Colonic mucosa (tissue), 4 donors: ENCODE results near the gene FUBP3. TPM values are rescaled to one million over a fixed set of nuclear protein-coding genes. Genes with fewer than 3 reads are reported as not detected.

Source experiments
- DNase-seq: peaks from one replicate; pipeline ENCODE4 v3.0.0-alpha.2; 2020
- H3K27ac ChIP-seq: fragments of 200-600 bp; one replicate; pipeline ENCODE4 v1.8.0; 2021
- H3K27me3 ChIP-seq: fragments of 200-600 bp; one replicate; pipeline ENCODE4 v1.8.0; 2021
- H3K36me3 ChIP-seq: fragments of 200-600 bp; one replicate; pipeline ENCODE4 v1.8.0; 2021
- H3K4me1 ChIP-seq: fragments of 200-600 bp; one replicate; pipeline ENCODE4 v1.8.0; 2021; ENCODE audit warnings: mild to moderate bottlenecking
- H3K4me3 ChIP-seq: fragments of 200-600 bp; one replicate; pipeline ENCODE4 v1.8.0; 2021
- H3K9ac ChIP-seq, 2 donors: one replicate each; pipeline ENCODE4 v1.7.0; 2013; ENCODE audit warnings: control low read depth in 2 of 2, low read depth in 2 of 2, low read length in 2 of 2
- H3K9me3 ChIP-seq: fragments of 200-600 bp; one replicate; pipeline ENCODE4 v1.8.0; 2021
- CTCF ChIP-seq: fragments of 200-600 bp; IDR thresholded peaks from one replicate; pipeline ENCODE4 v1.8.0; 2022; ENCODE audit warnings: antibody characterized with exemption, mild to moderate bottlenecking
- intact Hi-C: fragments of 100-400 bp; cut with DNase I; formaldehyde crosslinking; loops from one replicate; pipeline ENCODE4 v1.14.1; 2022
- total RNA-seq, 2 donors: library from RNA; stranded (reverse); fragmentation: NEBNext Ultra II Directional in 1 of 2; extraction: Animal tissue kit (Norgen Biotek cat#: 25700) in 1 of 2; gene quantifications; one replicate each; pipeline ENCODE4 v1.2.1, GENCODE V29; 2021
- donor health status: healthy.
- donor health status: DM: no; HTN: no; CAD: no.
- donor health status: DM: no; HTN: no; CAD: no.

Gene FUBP3
- total RNA-seq, 2 donors from 2014 or later = 44.7 to 50.0 TPM

- H3K36me3 ChIP-seq = no peaks in the 10 kb centered on the region
Measured at GRCh38 chr9:130598188-130598587, 18.8 kb downstream of the FUBP3 start.

GRCh38 chr9:130599625-130600024, 20.2 kb downstream of the FUBP3 start:
- intact Hi-C loops = no loop called here
- no peaks in the 10 kb centered on the region for H3K27me3 ChIP-seq
- no peaks in the 10 kb centered on the region for H3K9me3 ChIP-seq
- no peaks in the 10 kb centered on the region for H3K36me3 ChIP-seq
- H3K27ac ChIP-seq = no peak overlapping the region
- no peak for TF ChIP-seq CTCF
- no peak overlapping the region for H3K4me3 ChIP-seq
- no peaks in the 10 kb centered on the region for H3K4me1 ChIP-seq
- no peak for DNase-seq
- no peak overlapping the region for H3K9ac ChIP-seq

More at GRCh38 chr9:130598188-130598587, 18.8 kb downstream of the FUBP3 start:
- no peak overlapping the region for H3K4me3 ChIP-seq
- no peaks in the 10 kb centered on the region for H3K27me3 ChIP-seq
- intact Hi-C loops = no loop called here
- no peaks in the 10 kb centered on the region for H3K9me3 ChIP-seq
- no peak overlapping the region for H3K27ac ChIP-seq
- no peak for DNase-seq
- H3K4me1 ChIP-seq = no peaks in the 10 kb centered on the region
- no peak for TF ChIP-seq CTCF
- H3K9ac ChIP-seq = no peak overlapping the region

- TF ChIP-seq CTCF = no peak
- DNase-seq = no peak
- H3K27me3 ChIP-seq = no peaks in the 10 kb centered on the region
- H3K36me3 ChIP-seq = no peaks in the 10 kb centered on the region
- no peak overlapping the region for H3K9ac ChIP-seq
- H3K27ac ChIP-seq = no peak overlapping the region
- no peak overlapping the region for H3K4me3 ChIP-seq
- H3K4me1 ChIP-seq = no peaks in the 10 kb centered on the region
- intact Hi-C loops = no loop called here
- no peaks in the 10 kb centered on the region for H3K9me3 ChIP-seq
Measured at GRCh38 chr9:130601100-130601499, 21.7 kb downstream of the FUBP3 start.

GRCh38 chr9:130604295-130604694, 24.9 kb downstream of the FUBP3 start:
- no peak for TF ChIP-seq CTCF
- DNase-seq = no peak
- intact Hi-C loops = no loop called here

GRCh38 chr9:130606887-130607600, 27.7 kb downstream of the FUBP3 start:
- no peaks in the 10 kb centered on the region for H3K4me1 ChIP-seq
- H3K9me3 ChIP-seq = no peaks in the 10 kb centered on the region
- no peaks in the 10 kb centered on the region for H3K36me3 ChIP-seq
- intact Hi-C loops = no loop called here
- TF ChIP-seq CTCF = no peak
- H3K27ac ChIP-seq = no peak overlapping the region
- H3K9ac ChIP-seq = no peak overlapping the region
- H3K27me3 ChIP-seq = no peaks in the 10 kb centered on the region
- no peak overlapping the region for H3K4me3 ChIP-seq
- no peak for DNase-seq

More at GRCh38 chr9:130604295-130604694, 24.9 kb downstream of the FUBP3 start:
- no peaks in the 10 kb centered on the region for H3K36me3 ChIP-seq
- no peak overlapping the region for H3K4me3 ChIP-seq
- no peaks in the 10 kb centered on the region for H3K4me1 ChIP-seq
- H3K9ac ChIP-seq = no peak overlapping the region
- no peaks in the 10 kb centered on the region for H3K9me3 ChIP-seq
- no peaks in the 10 kb centered on the region for H3K27me3 ChIP-seq
- no peak overlapping the region for H3K27ac ChIP-seq
